Gastroesophageal sphincter (tissue), 3 donors: Measurements from ENCODE around the gene ARHGEF3.

Source experiments
- EP300 ChIP-seq: sonication (generic); formaldehyde crosslinking; IDR thresholded peaks from one replicate; pipeline ENCODE4 v1.6.1; 2017; ENCODE audit warnings: antibody characterized with exemption, mild to moderate bottlenecking
- POLR2A ChIP-seq, 2 donors: fragments of 450-650 bp; IDR thresholded peaks; one replicate each; pipeline ENCODE4 v1.6.1; 2017; ENCODE audit warnings: antibody characterized with exemption in 2 of 2, mild to moderate bottlenecking in 2 of 2, moderate library complexity in 1 of 2
- POLR2AphosphoS5 ChIP-seq: sonication (generic); formaldehyde crosslinking; IDR thresholded peaks from one replicate; pipeline ENCODE4 v1.6.1; 2017; ENCODE audit warnings: antibody characterized with exemption
- TF ChIP-seq, protein P1 (sequence below), 4 experiments: fragments of 200-600 bp in 2 of 4; fragments of 450-650 bp in 2 of 4; sonication (generic) in 1 of 4; IDR thresholded peaks; one replicate each; pipeline ENCODE4 v1.5.1; 2017 to 2019; ENCODE audit warnings: antibody characterized with exemption in 4 of 4, mild to moderate bottlenecking in 2 of 4, moderate library complexity in 2 of 4

- TF ChIP-seq, protein P1, sequence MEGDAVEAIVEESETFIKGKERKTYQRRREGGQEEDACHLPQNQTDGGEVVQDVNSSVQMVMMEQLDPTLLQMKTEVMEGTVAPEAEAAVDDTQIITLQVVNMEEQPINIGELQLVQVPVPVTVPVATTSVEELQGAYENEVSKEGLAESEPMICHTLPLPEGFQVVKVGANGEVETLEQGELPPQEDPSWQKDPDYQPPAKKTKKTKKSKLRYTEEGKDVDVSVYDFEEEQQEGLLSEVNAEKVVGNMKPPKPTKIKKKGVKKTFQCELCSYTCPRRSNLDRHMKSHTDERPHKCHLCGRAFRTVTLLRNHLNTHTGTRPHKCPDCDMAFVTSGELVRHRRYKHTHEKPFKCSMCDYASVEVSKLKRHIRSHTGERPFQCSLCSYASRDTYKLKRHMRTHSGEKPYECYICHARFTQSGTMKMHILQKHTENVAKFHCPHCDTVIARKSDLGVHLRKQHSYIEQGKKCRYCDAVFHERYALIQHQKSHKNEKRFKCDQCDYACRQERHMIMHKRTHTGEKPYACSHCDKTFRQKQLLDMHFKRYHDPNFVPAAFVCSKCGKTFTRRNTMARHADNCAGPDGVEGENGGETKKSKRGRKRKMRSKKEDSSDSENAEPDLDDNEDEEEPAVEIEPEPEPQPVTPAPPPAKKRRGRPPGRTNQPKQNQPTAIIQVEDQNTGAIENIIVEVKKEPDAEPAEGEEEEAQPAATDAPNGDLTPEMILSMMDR (IDR thresholded peaks at IDR 0.05), result no peak
- TF ChIP-seq EP300 (no peak), POLR2A (IDR thresholded peaks at IDR 0.05) (no peak), POLR2AphosphoS5 (no peak)
Observed at GRCh38 chr3:56788521-56788920, 13.2 kb downstream of the ARHGEF3 start.
